Uterus (tissue), 4 donors: ENCODE data around the gene TESK2. TPM values are rescaled to one million over a fixed set of nuclear protein-coding genes. Genes with fewer than 3 reads are reported as not detected.
A peak's percentile ranks its signal among the peaks of the same experiment; 100 is the strongest.

Source experiments
- DNase-seq, 2 donors: peaks; one replicate each; pipeline ENCODE4 v3.0.0-alpha.2; 2019 to 2020
- H3K27ac ChIP-seq, 2 donors: fragments of 200-600 bp; sonication (generic); 1 replicate in 1 of 2; 2 replicates in 1 of 2; pipeline ENCODE4 v1.5.1; 2016 to 2018
- H3K27me3 ChIP-seq, 2 donors: fragments of 200-600 bp; sonication (generic); one replicate each; pipeline ENCODE4 v1.5.1; 2018 to 2019; ENCODE audit warnings: control low read depth in 1 of 2
- H3K36me3 ChIP-seq, 2 donors: fragments of 200-600 bp; sonication (generic); one replicate each; pipeline ENCODE4 v1.5.1; 2019; ENCODE audit warnings: control low read depth in 1 of 2
- H3K4me1 ChIP-seq, 2 donors: fragments of 200-600 bp; sonication (generic); one replicate each; pipeline ENCODE4 v1.5.1; 2018 to 2019; ENCODE audit warnings: control low read depth in 1 of 2
- H3K4me3 ChIP-seq, 2 donors: fragments of 200-600 bp; sonication (generic); 1 replicate in 1 of 2; 2 replicates in 1 of 2; pipeline ENCODE4 v1.5.1; 2018 to 2019; ENCODE audit warnings: mild to moderate bottlenecking in 1 of 2
- H3K9me3 ChIP-seq, 2 donors: fragments of 200-600 bp; sonication (generic); one replicate each; pipeline ENCODE4 v1.5.1; 2019; ENCODE audit warnings: control low read depth in 1 of 2
- POLR2A ChIP-seq, 2 donors: fragments of 450-650 bp; IDR thresholded peaks; one replicate each; pipeline ENCODE4 v1.6.1; 2016; ENCODE audit warnings: antibody characterized with exemption in 2 of 2, mild to moderate bottlenecking in 1 of 2, moderate library complexity in 1 of 2
- intact Hi-C: fragments of 100-400 bp; cut with DNase I; formaldehyde crosslinking; loops from one replicate; pipeline ENCODE4 v1.15.1; 2023; ENCODE audit warnings: low total_unique reads
- total RNA-seq, 4 donors: library from RNA; depleted of rRNA in 3 of 4; stranded (reverse); fragments of >200 nt in 3 of 4; gene quantifications; one replicate each; pipeline versions ENCODE4 v1.1.0 to v1.2.4, GENCODE V29; 2014 to 2023
- TF ChIP-seq, protein P1 (sequence below), 4 experiments: fragments of 200-600 bp in 2 of 4; fragments of 450-650 bp in 2 of 4; sonication (generic) in 2 of 4; IDR thresholded peaks; one replicate each; pipeline ENCODE4 v1.5.1; 2016 to 2019; ENCODE audit warnings: antibody characterized with exemption in 4 of 4, mild to moderate bottlenecking in 2 of 4, moderate library complexity in 1 of 4
- donor health status: DM: yes; HTN: yes; CAD: no.

TESK2 gene
- total RNA-seq, 4 donors from 2014 or later, result 0.29 to 7.5 (median 2.1) TPM

DNA sequence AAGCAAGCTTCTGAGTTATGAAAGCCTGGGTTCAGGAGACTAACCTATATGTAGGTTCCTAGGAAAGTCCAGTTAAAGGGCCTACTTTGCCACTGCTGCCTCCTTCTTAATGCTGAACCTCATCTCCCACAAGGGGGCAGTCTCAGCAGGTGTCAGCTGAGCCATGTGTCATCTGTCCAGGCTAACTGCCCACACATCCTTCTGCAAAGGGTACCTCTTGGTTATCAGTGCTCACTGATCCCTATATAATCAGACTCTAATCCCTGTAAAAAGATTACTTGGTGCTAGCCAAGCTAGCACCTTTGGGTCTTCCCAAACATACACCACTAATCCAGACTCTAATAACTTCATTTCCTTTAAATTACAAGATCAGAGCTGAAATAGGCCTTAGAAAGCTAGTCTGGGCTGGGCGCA is 21.7 kb upstream of the TESK2 start:
- Histone ChIP-seq H3K36me3 (no peaks in the 10 kb centered on the region), H3K4me3 (no peak overlapping the region), H3K27ac (no peak overlapping the region), H3K27me3 (no peaks in the 10 kb centered on the region), H3K4me1 (no peaks in the 10 kb centered on the region), H3K9me3 (no peaks in the 10 kb centered on the region)
- TF ChIP-seq, protein P1, sequence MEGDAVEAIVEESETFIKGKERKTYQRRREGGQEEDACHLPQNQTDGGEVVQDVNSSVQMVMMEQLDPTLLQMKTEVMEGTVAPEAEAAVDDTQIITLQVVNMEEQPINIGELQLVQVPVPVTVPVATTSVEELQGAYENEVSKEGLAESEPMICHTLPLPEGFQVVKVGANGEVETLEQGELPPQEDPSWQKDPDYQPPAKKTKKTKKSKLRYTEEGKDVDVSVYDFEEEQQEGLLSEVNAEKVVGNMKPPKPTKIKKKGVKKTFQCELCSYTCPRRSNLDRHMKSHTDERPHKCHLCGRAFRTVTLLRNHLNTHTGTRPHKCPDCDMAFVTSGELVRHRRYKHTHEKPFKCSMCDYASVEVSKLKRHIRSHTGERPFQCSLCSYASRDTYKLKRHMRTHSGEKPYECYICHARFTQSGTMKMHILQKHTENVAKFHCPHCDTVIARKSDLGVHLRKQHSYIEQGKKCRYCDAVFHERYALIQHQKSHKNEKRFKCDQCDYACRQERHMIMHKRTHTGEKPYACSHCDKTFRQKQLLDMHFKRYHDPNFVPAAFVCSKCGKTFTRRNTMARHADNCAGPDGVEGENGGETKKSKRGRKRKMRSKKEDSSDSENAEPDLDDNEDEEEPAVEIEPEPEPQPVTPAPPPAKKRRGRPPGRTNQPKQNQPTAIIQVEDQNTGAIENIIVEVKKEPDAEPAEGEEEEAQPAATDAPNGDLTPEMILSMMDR (IDR thresholded peaks at IDR 0.05), result peak; percentile 42 to 54 (median 49)
- TF ChIP-seq POLR2A (IDR thresholded peaks at IDR 0.05), result no peak
- intact Hi-C loops, result loop anchor here (10.0 kb wide), 1 partner anchor 52 kb away; no protein-coding TSS in a partner anchor
- DNase-seq, result peak in 1 of 2 donors; percentile 38

GRCh38 chr1:45510972-45511527 is 20.1 kb upstream of the TESK2 start:
- intact Hi-C loops, result loop anchor here (10.0 kb wide), 1 partner anchor 54 kb away; no protein-coding TSS in a partner anchor
- H3K36me3 ChIP-seq, result no peaks in the 10 kb centered on the region
- H3K9me3 ChIP-seq, result no peaks in the 10 kb centered on the region
- H3K4me1 ChIP-seq, result no peaks in the 10 kb centered on the region
- TF ChIP-seq POLR2A (IDR thresholded peaks at IDR 0.05), result no peak
- TF ChIP-seq, protein P1 (IDR thresholded peaks at IDR 0.05), result no peak
- no peak for DNase-seq
- H3K27me3 ChIP-seq, result no peaks in the 10 kb centered on the region
- H3K27ac ChIP-seq, result no peak overlapping the region
- H3K4me3 ChIP-seq, result no peak overlapping the region

- TF ChIP-seq POLR2A (IDR thresholded peaks at IDR 0.05), result no peak
- TF ChIP-seq, protein P1 (IDR thresholded peaks at IDR 0.05), result no peak
- no peak for DNase-seq
- Histone ChIP-seq H3K4me3 (no peak overlapping the region), H3K27me3 (no peaks in the 10 kb centered on the region), H3K9me3 (no peaks in the 10 kb centered on the region), H3K4me1 (no peaks in the 10 kb centered on the region), H3K27ac (no peak overlapping the region), H3K36me3 (no peaks in the 10 kb centered on the region)
- intact Hi-C loops, result loop anchor here (10.0 kb wide), 1 partner anchor 54 kb away; no protein-coding TSS in a partner anchor
These were observed 19.3 kb upstream of the TESK2 start for GRCh38 chr1:45510036-45510971.

GRCh38 chr1:45508295-45509151 is 17.6 kb upstream of the TESK2 start:
- H3K27me3 ChIP-seq, result no peaks in the 10 kb centered on the region
- intact Hi-C loops, result no loop called here
- no peaks in the 10 kb centered on the region for H3K9me3 ChIP-seq
- H3K27ac ChIP-seq, result no peak overlapping the region
- H3K36me3 ChIP-seq, result no peaks in the 10 kb centered on the region
- H3K4me1 ChIP-seq, result no peaks in the 10 kb centered on the region
- no peak overlapping the region for H3K4me3 ChIP-seq
- TF ChIP-seq, protein P1 (IDR thresholded peaks at IDR 0.05), result no peak
- no peak for TF ChIP-seq POLR2A (IDR thresholded peaks at IDR 0.05)
- DNase-seq, result no peak
